PC-3 (cell line): ENCODE measurements around the gene SMCR8. TPM values are rescaled to one million over a fixed set of nuclear protein-coding genes. Genes with fewer than 3 reads are reported as not detected.
"Not testable (repeated sequence)": the region's sequence is repeated elsewhere in the genome, so short reads cannot be mapped to it uniquely, and the experiment has no call there.

Experiments
- ATAC-seq: fragments of 200-7000 bp; cut with Tn5 transposase; 2 replicates; pipeline ENCODE4 v1.9.1; 2020; ENCODE audit warnings: mild to moderate bottlenecking, moderate library complexity
- BruUV-seq: library from RNA; stranded (reverse); fragments of 400-500 nt; replicated peaks from 2 replicates; lab custom pipeline; 2021; lab: Mats Ljungman, UMichigan
- CTCF ChIA-PET: fragments of 300-600 bp; sonication (Branson Sonifier 250); formaldehyde crosslinking; loops from one replicate; lab custom pipeline; 2022; ENCODE audit warnings: antibody characterized with exemption; lab: Charles Lee
- POLR2A ChIA-PET: fragments of 300-600 bp; sonication (Branson Sonifier 250); formaldehyde crosslinking; loops from one replicate; lab custom pipeline; 2022; ENCODE audit warnings: antibody characterized with exemption; ENCODE audit not compliant: unreplicated experiment; lab: Charles Lee
- DNase-seq: peaks from one replicate; pipeline ENCODE4 v3.0.0-alpha.2; 2015
- H2AFZ ChIP-seq: fragments of 300-600 bp; sonication (generic); 2 replicates; pipeline ENCODE4 v1.6.0; 2016; ENCODE audit warnings: antibody characterized with exemption, low read length
- H3F3A ChIP-seq: fragments of 300-600 bp; sonication (generic); one replicate; pipeline ENCODE4 v1.6.0; 2017; ENCODE audit warnings: antibody characterized with exemption, low read length, control low read depth, mild to moderate bottlenecking; ENCODE audit not compliant: unreplicated experiment
- H3K27ac ChIP-seq: fragments of 300-600 bp; sonication (generic); 2 replicates; pipeline ENCODE4 v1.5.1; 2016; ENCODE audit warnings: mild to moderate bottlenecking, low read length
- H3K27me3 ChIP-seq: fragments of 300-600 bp; sonication (generic); 2 replicates; pipeline ENCODE4 v1.6.1; 2016; ENCODE audit warnings: low read length, mixed read lengths
- H3K36me3 ChIP-seq: fragments of 300-600 bp; sonication (generic); 2 replicates; pipeline ENCODE4 v1.6.1; 2016; ENCODE audit warnings: low read depth, mixed run types, low read length, mixed read lengths
- H3K4me1 ChIP-seq: fragments of 300-600 bp; sonication (generic); 2 replicates; pipeline ENCODE4 v1.5.1; 2016; ENCODE audit warnings: low read length; ENCODE audit not compliant: insufficient read depth
- H3K4me2 ChIP-seq: fragments of 300-600 bp; sonication (generic); 2 replicates; pipeline ENCODE4 v1.6.0; 2016; ENCODE audit warnings: low read length
- H3K4me3 ChIP-seq: fragments of 300-600 bp; sonication (generic); 2 replicates; pipeline ENCODE4 v1.5.1; 2016; ENCODE audit warnings: mild to moderate bottlenecking, low read length, mixed read lengths
- H3K79me2 ChIP-seq: fragments of 300-600 bp; sonication (generic); 2 replicates; pipeline ENCODE4 v1.6.1; 2017; ENCODE audit warnings: low read length, mixed read lengths
- H3K9ac ChIP-seq: fragments of 300-600 bp; sonication (generic); 2 replicates; pipeline ENCODE4 v1.6.0; 2016; ENCODE audit warnings: mild to moderate bottlenecking, low read length
- H3K9me2 ChIP-seq: fragments of 300-600 bp; sonication (generic); replicated peaks from 2 replicates; pipeline ENCODE4 v1.6.1; 2016; ENCODE audit warnings: mixed run types, low read length, mixed read lengths
- H3K9me3 ChIP-seq: fragments of 300-600 bp; sonication (generic); 2 replicates; pipeline ENCODE4 v1.6.1; 2016; ENCODE audit warnings: low read length, mixed read lengths
- H4K20me1 ChIP-seq: fragments of 300-600 bp; sonication (generic); 2 replicates; pipeline ENCODE4 v1.6.1; 2016; ENCODE audit warnings: low read length, mixed read lengths
- EZH2 ChIP-seq: fragments of 300-600 bp; sonication (generic); IDR thresholded peaks from one replicate; pipeline ENCODE4 v1.6.1; 2017; ENCODE audit warnings: antibody characterized with exemption, mild to moderate bottlenecking, low read length; ENCODE audit not compliant: unreplicated experiment
- EZH2phosphoT487 ChIP-seq: fragments of 300-600 bp; sonication (generic); IDR thresholded peaks from 2 replicates; pipeline ENCODE4 v1.6.1; 2018; ENCODE audit warnings: mild to moderate bottlenecking, antibody characterized with exemption, low read length, borderline replicate concordance
- intact Hi-C: fragments of 100-400 bp; cut with micrococcal nuclease; formaldehyde crosslinking; loops from 2 replicates; pipeline ENCODE4 v1.9.0; 2023
- total RNA-seq: library from RNA; depleted of rRNA; stranded (reverse); fragments of >200 nt; gene quantifications from 2 replicates; pipeline ENCODE4 v1.2.3, GENCODE V29; 2014
- TF ChIP-seq, protein P1 (sequence below): fragments of 300-600 bp; sonication (generic); conservative IDR thresholded peaks from 2 replicates; pipeline ENCODE4 v1.5.1; 2017; ENCODE audit warnings: antibody characterized with exemption, low read depth, mild to moderate bottlenecking, low read length

The SMCR8 gene
- total RNA-seq, 1 experiment from 2014 or later, result 20.4 TPM

GRCh38 chr17:18285296-18285695, 29.8 kb upstream of the SMCR8 start:
- Histone ChIP-seq H3K4me1 (no peaks in the 10 kb centered on the region), H3K9me3 (no peaks in the 10 kb centered on the region), H3K36me3 (peaks cover 61% of the 10 kb centered on the region), H4K20me1 (no peaks in the 10 kb centered on the region), H3K27ac (no peak overlapping the region), H3K9me2 (no peaks in the 10 kb centered on the region), H3K4me3 (no peak overlapping the region), H3K4me2 (no peak overlapping the region), H3K27me3 (no peaks in the 10 kb centered on the region), H3K79me2 (no peaks in the 10 kb centered on the region), H3F3A (no peaks in the 10 kb centered on the region), H2AFZ (no peak overlapping the region), H3K9ac (no peak overlapping the region)
- TF ChIP-seq EZH2phosphoT487 (no peak), EZH2 (no peak)
- TF ChIP-seq, protein P1, sequence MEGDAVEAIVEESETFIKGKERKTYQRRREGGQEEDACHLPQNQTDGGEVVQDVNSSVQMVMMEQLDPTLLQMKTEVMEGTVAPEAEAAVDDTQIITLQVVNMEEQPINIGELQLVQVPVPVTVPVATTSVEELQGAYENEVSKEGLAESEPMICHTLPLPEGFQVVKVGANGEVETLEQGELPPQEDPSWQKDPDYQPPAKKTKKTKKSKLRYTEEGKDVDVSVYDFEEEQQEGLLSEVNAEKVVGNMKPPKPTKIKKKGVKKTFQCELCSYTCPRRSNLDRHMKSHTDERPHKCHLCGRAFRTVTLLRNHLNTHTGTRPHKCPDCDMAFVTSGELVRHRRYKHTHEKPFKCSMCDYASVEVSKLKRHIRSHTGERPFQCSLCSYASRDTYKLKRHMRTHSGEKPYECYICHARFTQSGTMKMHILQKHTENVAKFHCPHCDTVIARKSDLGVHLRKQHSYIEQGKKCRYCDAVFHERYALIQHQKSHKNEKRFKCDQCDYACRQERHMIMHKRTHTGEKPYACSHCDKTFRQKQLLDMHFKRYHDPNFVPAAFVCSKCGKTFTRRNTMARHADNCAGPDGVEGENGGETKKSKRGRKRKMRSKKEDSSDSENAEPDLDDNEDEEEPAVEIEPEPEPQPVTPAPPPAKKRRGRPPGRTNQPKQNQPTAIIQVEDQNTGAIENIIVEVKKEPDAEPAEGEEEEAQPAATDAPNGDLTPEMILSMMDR, result no peak
- no peak for ATAC-seq
- DNase-seq, result no peak
- no TSS peak for BruUV-seq
- CTCF ChIA-PET, result no interaction called here
- intact Hi-C loops, result no loop called here
- POLR2A ChIA-PET, result no interaction called here

GRCh38 chr17:18291718-18292540, 23.2 kb upstream of the SMCR8 start:
- Histone ChIP-seq H3K9me3 (no peaks in the 10 kb centered on the region), H3F3A (no peaks in the 10 kb centered on the region), H3K4me1 (no peaks in the 10 kb centered on the region), H3K9me2 (no peaks in the 10 kb centered on the region), H3K36me3 (peaks cover 45% of the 10 kb centered on the region), H3K4me2 (no peak overlapping the region), H3K4me3 (no peak overlapping the region), H3K79me2 (no peaks in the 10 kb centered on the region), H4K20me1 (no peaks in the 10 kb centered on the region), H3K27me3 (no peaks in the 10 kb centered on the region), H3K9ac (no peak overlapping the region), H3K27ac (no peak overlapping the region), H2AFZ (no peak overlapping the region)
- TF ChIP-seq EZH2phosphoT487, result no peak
- no peak for TF ChIP-seq EZH2
- TF ChIP-seq, protein P1, result no peak
- ChIA-PET CTCF (no interaction called here), POLR2A (no interaction called here)
- intact Hi-C loops, result no loop called here
- BruUV-seq, result no TSS peak
- no peak for DNase-seq
- no peak for ATAC-seq

GRCh38 chr17:18298061-18298460, 17.0 kb upstream of the SMCR8 start:
- H3K9me2 ChIP-seq, H3K9me3 ChIP-seq, H3F3A ChIP-seq, intact Hi-C loops, CTCF ChIA-PET, H3K27ac ChIP-seq, BruUV-seq, ATAC-seq, H3K27me3 ChIP-seq, H4K20me1 ChIP-seq, H3K79me2 ChIP-seq, H2AFZ ChIP-seq, DNase-seq, H3K9ac ChIP-seq, H3K4me2 ChIP-seq, POLR2A ChIA-PET, H3K4me3 ChIP-seq: not testable (repeated sequence)
- H3K4me1 ChIP-seq, result peaks cover 10% of the 10 kb centered on the region; the same call in 1 of the 2 replicates
- peaks cover 39% of the 10 kb centered on the region for H3K36me3 ChIP-seq
